ENCODE data around the gene ATF3.

DNA sequence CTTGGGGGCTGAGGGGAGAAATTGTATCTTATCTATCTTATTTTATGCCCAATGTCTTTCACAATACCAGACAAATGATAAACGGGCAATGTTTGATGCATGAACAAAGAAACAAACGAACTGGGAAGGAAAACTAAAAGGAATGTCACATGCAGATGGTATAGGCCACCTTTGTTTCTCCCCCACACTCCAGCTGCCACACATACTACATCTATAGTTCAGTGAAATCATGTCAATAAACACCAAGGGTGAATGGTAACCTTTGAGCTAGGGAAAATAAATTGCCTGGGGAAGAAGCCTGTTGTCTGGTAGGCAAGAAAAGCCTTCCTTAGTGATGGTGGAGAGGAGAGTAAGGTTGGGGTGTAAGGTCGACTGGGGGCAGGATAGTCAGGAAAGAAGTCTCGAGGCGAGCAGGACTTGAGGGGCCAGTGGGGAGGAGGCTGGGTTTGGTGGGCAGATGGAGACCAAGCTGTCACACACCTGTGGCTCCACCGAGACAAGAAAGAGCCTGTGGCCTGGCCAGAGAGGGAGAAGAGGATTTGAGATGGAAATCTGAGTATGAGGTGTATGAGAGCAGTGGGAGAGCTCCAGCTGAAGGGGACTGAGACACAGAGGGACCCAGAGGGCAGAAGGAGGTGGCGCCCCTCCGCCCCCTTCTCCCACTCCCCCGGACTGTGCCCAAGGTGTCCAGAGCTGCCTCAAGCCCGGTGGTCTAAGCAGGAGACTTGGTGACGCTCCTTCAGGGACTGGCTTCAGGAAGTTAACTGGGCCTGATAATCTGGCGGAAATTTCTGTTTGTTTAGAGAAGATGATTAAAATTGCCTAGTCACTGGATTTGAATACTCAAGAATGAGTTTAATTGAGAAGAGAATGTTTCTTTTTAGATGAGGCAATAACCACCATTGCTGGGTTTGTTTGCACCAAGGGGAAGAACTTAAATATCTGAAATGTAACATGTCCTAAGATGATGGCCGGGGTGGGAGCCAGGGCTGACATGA, 37.3 kb downstream of the ATF3 start:
- TF ChIP-seq, protein P1, sequence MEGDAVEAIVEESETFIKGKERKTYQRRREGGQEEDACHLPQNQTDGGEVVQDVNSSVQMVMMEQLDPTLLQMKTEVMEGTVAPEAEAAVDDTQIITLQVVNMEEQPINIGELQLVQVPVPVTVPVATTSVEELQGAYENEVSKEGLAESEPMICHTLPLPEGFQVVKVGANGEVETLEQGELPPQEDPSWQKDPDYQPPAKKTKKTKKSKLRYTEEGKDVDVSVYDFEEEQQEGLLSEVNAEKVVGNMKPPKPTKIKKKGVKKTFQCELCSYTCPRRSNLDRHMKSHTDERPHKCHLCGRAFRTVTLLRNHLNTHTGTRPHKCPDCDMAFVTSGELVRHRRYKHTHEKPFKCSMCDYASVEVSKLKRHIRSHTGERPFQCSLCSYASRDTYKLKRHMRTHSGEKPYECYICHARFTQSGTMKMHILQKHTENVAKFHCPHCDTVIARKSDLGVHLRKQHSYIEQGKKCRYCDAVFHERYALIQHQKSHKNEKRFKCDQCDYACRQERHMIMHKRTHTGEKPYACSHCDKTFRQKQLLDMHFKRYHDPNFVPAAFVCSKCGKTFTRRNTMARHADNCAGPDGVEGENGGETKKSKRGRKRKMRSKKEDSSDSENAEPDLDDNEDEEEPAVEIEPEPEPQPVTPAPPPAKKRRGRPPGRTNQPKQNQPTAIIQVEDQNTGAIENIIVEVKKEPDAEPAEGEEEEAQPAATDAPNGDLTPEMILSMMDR (conservative IDR thresholded peaks at IDR 0.05; ENCODE audit: low read length), result no peak
- TF ChIP-seq EZH2phosphoT487 (IDR thresholded peaks at IDR 0.05; ENCODE audit: borderline replicate concordance, low read depth, low read length), result no peak
